Hepatocyte (in vitro differentiated cells): Measurements from ENCODE around the gene OR9G1.

Experiments used
- EZH2 ChIP-seq: fragments of 200-600 bp; sonication (generic); IDR thresholded peaks from 2 replicates; pipeline ENCODE4 v1.6.1; 2016; ENCODE audit warnings: antibody characterized with exemption, mild to moderate bottlenecking, borderline replicate concordance
- EZH2phosphoT487 ChIP-seq: fragments of 200-600 bp; sonication (generic); IDR thresholded peaks from one replicate; pipeline ENCODE4 v1.6.1; 2018; ENCODE audit warnings: antibody characterized with exemption, mild to moderate bottlenecking, low read depth, moderate library complexity; ENCODE audit not compliant: unreplicated experiment, severe bottlenecking
- TF ChIP-seq, protein P1 (sequence below): fragments of 200-600 bp; sonication (generic); IDR thresholded peaks from 2 replicates; pipeline ENCODE4 v1.5.1; 2016; ENCODE audit warnings: antibody characterized with exemption, mild to moderate bottlenecking; ENCODE audit not compliant: poor library complexity

DNA sequence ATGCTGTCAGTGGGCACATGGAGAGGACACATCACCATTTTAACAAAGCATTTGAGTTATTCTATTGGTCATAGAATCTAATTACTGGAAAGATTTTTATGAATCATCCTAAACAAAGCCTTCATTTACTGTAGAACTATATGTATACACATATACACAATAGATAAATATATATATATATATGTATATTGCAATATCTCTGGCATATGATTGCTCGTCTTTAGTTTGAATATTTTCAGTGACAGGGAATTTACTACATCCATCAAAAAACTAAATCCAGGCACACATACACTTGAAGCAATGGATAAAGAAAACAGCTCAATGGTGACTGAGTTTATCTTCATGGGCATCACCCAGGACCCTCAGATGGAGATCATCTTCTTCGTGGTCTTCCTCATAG is 35.5 kb upstream of the OR9G1 start, which contains the start of gene OR5AR1:
- TF ChIP-seq, protein P1, sequence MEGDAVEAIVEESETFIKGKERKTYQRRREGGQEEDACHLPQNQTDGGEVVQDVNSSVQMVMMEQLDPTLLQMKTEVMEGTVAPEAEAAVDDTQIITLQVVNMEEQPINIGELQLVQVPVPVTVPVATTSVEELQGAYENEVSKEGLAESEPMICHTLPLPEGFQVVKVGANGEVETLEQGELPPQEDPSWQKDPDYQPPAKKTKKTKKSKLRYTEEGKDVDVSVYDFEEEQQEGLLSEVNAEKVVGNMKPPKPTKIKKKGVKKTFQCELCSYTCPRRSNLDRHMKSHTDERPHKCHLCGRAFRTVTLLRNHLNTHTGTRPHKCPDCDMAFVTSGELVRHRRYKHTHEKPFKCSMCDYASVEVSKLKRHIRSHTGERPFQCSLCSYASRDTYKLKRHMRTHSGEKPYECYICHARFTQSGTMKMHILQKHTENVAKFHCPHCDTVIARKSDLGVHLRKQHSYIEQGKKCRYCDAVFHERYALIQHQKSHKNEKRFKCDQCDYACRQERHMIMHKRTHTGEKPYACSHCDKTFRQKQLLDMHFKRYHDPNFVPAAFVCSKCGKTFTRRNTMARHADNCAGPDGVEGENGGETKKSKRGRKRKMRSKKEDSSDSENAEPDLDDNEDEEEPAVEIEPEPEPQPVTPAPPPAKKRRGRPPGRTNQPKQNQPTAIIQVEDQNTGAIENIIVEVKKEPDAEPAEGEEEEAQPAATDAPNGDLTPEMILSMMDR: no peak
- no peak for TF ChIP-seq EZH2
- no peak for TF ChIP-seq EZH2phosphoT487
